RPMI7951 (cell line): ENCODE data around the gene CPOX. TPM values are rescaled to one million over a fixed set of nuclear protein-coding genes. Genes with fewer than 3 reads are reported as not detected.

ENCODE experiments used
- DNase-seq: peaks from one replicate; pipeline ENCODE4 v3.0.0-alpha.2; 2012; ENCODE audit warnings: low read depth
- total RNA-seq: library from RNA; depleted of rRNA; stranded (reverse); fragments of >200 nt; shearing (Covaris generic); gene quantifications from 2 replicates; pipeline ENCODE4 v1.2.3, GENCODE V29; 2014

Gene CPOX
- total RNA-seq, 1 experiment from 2014 or later: 63.3 TPM

- no peak for DNase-seq
Observed at GRCh38 chr3:98596087-98596486, 2.7 kb upstream of the CPOX start.

GRCh38 chr3:98594628-98595324 lies 1.4 kb upstream of the CPOX start:
- DNase-seq: no peak

GRCh38 chr3:98592345-98592935 lies 971 bp downstream of the CPOX start:
- no peak for DNase-seq

GRCh38 chr3:98589331-98590036 lies 3.9 kb downstream of the CPOX start:
- no peak for DNase-seq

- no peak for DNase-seq
Observed at GRCh38 chr3:98588065-98588464, 5.3 kb downstream of the CPOX start.

- DNase-seq: no peak
Observed at GRCh38 chr3:98587654-98588053, 5.8 kb downstream of the CPOX start.

GRCh38 chr3:98584547-98584946 lies 8.9 kb downstream of the CPOX start:
- DNase-seq: no peak

- no peak for DNase-seq
Observed at GRCh38 chr3:98583766-98584165, 9.6 kb downstream of the CPOX start.

- no peak for DNase-seq
Observed at GRCh38 chr3:98582042-98582441, 11.4 kb downstream of the CPOX start.

- no peak for DNase-seq
Observed at GRCh38 chr3:98581474-98581873, 11.9 kb downstream of the CPOX start.

GRCh38 chr3:98580401-98581386 lies 12.7 kb downstream of the CPOX start:
- no peak for DNase-seq

GRCh38 chr3:98577178-98577895 lies 16.1 kb downstream of the CPOX start:
- DNase-seq: peak; percentile 88

- no peak for DNase-seq
Observed at GRCh38 chr3:98574132-98574531, 19.3 kb downstream of the CPOX start.

GRCh38 chr3:98573181-98573728 lies 20.2 kb downstream of the CPOX start:
- DNase-seq: peak; percentile 50

GRCh38 chr3:98568402-98568801 lies 25.0 kb downstream of the CPOX start:
- DNase-seq: no peak

- no peak for DNase-seq
Observed at GRCh38 chr3:98567666-98568270, 25.6 kb downstream of the CPOX start.

- DNase-seq: no peak
Observed at GRCh38 chr3:98565843-98566242, 27.6 kb downstream of the CPOX start.

GRCh38 chr3:98565237-98565643 lies 28.2 kb downstream of the CPOX start:
- DNase-seq: no peak

GRCh38 chr3:98564282-98565005 lies 29.0 kb downstream of the CPOX start:
- DNase-seq: no peak
